ENCODE data around the gene PFN3.
"Not testable (repeated sequence)": the region's sequence is repeated elsewhere in the genome, so short reads cannot be mapped to it uniquely, and the experiment has no call there.

PFN3 gene

DNA sequence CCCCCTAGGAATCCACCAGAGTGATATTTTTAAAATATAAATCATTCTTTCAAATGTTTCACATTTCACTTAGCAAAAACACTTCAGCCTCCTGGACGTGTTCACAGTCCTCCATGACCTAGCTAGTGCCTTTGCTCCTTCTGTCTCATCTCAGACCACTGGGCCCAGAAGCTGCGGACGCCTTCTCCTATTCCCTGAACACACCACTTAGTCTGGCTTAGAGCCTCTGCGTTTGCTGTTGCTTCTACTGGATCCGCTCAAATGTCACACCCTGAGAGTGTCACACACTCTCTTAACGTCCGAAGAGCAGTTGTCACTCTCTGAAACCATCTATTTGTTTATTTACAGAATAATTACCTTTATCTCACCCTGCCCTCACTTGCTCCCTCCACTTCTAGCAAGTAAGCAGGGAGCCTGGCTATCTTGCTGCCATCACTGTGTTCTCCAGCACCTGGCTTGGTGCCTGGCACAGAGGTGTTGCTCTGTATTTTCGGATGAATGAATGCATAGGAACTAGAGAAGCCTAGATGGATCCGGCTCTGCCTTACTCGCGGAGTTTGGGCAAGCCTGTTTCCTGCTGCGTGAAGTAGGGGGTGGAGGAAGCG, 24.8 kb upstream of the PFN3 start:
- DNase-seq: no peak

DNA sequence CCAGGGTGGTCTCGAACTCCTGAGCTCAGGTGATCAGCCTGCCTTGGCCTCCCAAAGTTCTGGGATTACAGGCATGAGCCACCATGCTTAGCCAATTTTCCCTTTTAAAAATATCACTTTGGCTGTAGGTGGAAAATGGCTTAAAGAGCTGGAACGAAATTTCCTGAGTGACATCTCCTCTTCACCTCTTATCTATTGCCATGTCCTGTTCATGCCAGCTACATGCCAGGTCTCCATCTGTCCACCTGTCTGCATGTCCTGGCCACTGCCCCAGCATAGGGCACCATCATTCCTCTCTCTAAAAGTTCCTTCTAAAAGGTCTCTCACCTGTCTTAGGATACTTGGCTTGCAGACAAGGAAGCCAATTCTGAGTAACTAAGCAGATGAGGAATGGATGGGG, 23.2 kb upstream of the PFN3 start:
- no peak for DNase-seq

DNA sequence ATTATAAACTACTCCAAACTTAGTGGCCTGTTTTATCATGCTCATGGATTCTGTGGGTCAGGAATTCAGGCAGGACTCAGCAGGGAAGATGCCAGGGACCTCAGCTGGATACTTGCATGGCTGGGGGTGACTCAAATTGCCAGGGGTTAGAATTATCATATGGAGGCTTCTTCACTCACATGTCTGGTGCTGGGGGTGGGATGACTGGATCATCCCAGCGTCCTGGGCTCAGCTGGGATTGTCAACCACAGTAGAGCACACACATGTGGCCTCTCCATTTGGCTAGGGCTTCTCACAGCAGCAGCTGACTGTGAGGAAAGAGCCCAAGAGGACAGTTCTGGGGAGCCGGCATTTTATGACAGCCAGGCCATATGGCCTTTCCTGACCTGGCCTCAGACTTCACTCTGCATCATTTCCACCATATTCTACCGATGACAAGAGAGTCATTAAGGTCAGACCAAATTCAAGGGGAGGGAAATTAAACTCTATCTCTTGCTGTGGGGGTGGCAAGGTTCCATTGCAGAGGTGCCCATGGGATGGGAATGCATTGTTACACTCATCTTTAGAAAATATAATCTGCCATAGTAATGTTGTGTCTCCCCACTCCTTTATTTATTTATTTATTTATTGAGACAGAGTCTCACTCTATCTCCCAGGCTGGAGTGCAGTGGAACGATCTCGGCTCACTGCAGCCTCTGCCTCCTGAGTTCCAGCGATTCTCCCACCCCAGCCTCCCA, 20.8 kb upstream of the PFN3 start:
- DNase-seq: no peak

DNA sequence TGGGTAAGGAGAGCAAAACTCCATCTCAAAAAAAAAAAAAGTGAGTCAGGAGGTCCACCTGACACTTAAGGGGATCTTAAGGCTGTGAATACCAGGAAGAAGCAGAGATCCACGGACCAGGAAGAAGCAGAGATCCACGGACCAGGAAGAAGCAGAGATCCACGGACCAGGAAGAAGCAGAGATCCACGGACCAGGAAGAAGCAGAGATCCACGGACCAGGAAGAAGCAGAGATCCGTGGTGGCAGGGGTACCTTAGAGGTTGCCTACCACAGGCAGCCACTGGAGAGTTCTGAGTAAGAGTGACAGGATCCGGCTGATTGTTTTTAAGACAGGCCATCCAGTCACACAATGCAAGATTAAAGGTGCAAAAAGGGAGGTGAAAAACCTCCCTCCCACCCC, 20.0 kb upstream of the PFN3 start:
- DNase-seq: not testable (repeated sequence)

DNA sequence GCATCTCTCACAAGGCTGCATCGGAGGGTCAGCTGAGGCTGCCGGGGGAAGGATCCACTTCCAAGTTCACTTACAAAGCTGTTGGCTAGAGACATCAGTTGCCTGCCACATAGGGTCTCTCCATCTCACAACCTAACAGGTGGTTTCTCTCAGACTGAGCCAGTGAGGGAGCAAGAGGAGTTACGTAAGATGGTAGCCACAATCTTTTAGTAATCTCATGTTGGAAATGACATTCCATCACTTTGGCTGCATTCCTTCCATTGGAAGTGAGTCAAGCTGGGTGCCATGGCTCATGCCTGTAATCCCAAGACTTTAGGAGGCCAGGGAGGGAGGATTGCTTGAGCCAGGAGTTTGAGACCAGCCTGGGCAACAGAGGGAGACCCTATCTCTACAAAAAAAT, 18.6 kb upstream of the PFN3 start:
- DNase-seq: no peak

DNA sequence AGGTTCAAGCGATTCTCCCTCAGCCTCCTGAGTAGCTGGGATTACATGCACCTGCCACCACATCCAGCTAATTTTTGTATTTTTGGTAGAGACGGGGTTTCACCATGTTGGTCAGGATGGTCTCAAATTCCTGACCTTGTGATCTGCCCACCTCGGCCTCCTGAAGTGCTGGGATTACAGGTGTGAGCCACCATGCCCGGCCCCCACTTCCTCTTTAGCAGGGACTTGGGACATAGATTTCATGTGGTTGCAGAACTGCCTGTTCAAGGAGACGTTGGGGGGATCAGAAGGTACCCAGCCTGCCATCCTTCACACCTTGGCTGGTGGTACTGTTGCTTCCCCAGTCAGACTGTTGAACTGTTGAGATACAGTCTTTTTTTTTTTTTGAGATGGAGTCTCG, 16.6 kb upstream of the PFN3 start:
- not testable (repeated sequence) for DNase-seq

DNA sequence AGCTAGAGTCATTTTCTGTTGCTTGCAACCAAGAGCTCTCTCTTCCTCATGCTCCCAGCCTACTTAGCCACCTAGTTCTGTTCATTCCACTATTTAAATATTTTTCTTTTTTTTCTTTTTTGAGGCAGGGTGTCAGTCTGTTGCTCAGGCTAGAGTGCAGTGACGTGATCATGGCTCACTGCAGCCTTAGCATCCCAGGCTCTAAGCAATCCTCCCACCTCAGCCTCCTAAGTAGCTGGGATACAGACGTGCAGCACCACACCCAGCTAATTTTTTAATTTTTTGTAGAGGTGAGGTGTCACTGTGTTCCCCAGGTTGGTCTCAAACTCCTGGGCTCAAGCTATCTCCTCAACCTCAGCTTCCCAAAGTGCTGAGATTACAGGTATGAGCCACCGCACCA, 14.0 kb upstream of the PFN3 start:
- no peak for DNase-seq

DNA sequence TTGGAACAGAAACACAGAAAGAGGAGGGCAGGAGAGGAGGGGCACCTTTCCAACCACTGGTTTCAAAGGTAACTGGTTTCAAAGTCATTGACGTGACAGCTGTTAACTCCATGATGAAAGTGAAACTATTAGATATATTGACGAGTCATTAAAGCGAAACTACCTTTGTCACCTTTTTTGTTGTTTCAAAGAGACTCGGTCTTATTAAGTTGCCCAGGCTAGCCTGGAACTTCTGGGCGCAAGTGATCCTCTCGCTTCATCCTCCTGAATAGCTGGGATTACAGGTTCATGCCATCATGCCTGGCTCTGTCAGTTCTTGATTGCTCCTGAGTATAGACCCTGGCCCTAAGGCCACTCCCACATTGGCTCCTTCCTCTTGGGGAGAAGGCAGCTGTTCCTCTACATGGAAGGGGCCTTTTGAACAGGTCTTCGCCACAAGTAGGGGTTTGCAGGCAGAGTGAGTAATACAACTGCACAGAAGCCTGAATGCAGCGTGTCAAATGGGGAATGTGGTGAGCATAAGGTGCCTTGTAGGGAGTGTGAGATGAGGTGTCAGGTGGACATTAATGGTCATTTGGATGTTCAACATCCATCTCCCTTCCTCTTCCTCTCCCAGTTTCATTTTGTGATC, 12.3 kb upstream of the PFN3 start:
- DNase-seq: no peak

DNA sequence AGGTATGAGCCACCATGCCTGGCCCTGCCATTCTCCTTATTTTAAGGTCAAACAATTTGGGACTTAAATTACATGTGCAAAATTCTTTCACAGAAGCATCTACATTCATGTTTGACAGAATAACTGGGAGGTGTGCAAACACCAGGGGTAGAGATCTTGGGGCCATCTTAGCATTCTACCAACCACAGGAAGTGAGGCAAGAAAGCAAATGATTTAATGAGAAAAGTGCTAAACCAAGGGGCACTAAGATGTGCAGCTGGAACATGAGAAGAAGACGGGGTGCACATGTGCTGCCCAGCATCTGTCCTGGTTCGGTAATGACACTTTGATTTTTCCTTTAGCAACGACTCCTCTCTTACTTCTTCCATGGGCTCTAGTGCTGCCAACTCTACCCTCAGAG, 10.1 kb upstream of the PFN3 start:
- no peak for DNase-seq

DNA sequence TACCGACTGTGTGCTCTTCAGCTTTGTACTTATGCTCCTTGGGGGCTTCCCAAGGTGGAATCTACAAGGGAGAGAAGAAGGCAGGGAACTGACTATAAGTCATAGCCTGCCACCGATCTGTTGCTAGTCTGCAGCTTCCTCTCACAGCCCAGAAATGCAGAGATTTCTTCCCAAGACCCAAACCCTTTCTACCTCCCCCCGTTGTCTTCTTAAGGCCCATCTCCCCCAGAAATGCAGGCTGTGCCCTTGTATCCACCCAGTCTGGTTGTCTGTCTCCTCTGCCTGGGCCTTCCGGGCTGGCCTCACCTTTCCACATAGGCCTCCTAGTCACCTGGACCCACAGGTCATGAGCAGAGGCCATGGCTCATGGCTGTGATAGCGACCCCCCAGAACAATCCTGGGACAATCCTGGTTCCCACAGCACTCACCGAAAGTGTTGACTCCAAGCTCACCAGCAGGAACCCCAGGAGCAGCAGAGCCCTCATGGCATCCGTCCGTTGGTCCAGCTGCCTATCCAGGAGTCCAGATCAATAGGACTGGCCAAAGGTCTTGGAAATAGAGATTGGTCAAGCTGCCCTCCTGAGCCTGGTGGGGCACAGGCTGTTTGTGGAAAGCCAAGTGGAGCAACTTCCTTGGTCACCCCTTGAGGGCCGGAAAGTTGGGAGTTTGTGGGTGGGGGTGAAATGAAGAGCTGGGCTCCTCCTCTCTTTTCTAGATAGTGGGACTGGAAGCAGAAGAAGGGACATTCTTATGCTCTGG, 8.8 kb upstream of the PFN3 start, which contains the start of gene F12:
Gene F12 (minus strand): TSS at position 522 of the 759 bp plus-strand sequence. CDS start 37 bp downstream, at position 485.
- no peak for DNase-seq

DNA sequence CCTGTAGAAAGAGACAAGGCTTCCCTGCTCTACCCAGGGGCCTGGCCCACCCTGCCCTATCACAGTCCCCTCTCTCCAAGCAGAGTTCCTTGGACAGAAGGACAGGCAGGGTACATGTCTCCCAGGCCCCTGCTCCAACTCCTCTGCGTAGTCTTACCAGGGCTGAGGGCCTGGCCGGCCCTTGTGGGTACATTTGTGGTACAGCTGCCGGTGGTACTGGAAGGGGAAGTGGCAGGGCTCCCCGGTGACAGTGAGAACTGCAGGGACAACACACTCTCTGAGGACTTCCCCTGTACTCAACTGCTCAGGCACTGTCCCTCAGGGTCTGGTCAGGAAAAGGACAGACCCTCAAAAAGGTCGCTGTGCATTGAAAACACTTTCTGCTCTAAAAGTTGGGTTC, 5.3 kb upstream of the PFN3 start:
- DNase-seq: no peak

DNA sequence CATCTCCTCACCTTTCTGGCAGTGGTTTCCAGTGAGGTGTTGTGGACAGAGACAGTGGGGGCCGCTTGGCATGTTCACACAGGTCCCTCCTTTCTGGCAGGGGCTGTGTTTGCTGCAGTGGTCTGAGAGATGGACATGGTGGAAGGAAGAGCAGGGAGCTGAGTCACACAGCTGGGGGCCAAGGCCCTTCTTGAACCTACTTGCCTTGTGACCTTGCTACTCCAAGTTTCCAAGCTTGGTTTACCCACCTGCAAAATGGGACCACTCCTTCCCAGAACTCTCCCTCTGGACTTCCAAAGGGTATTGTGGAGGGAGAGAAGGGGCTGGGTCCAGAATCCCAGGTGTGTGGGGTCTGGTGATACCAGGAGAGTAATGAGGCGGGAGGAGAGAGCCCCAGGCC, 4.9 kb upstream of the PFN3 start:
- no peak for DNase-seq

DNA sequence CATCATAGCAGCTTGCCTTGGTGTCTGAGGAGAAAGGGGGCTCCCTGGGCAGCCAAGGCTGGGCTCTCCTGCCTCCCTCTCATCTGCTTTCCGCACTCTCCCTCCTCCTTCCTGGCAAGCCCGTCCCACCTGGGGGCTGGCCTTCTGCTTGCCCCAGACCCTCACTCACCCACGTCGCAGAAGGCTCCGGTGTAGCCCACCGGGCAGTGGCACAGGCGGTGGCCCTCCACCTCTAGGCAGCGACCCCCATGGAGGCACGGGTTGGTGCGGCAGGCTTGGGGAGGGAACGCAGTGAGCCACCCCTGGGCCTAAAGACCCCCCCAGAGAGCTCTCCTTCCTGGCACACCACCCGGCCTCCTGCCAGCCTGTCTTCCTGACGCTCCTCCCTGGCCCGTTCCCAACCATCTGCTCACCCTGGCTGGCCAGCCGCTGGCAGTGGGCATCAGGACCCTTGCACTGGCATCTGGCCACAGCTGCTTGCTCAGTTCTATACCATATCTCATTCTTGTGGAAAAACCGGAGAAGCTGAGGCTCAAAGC, 4.2 kb upstream of the PFN3 start:
- DNase-seq: peak; percentile 22

DNA sequence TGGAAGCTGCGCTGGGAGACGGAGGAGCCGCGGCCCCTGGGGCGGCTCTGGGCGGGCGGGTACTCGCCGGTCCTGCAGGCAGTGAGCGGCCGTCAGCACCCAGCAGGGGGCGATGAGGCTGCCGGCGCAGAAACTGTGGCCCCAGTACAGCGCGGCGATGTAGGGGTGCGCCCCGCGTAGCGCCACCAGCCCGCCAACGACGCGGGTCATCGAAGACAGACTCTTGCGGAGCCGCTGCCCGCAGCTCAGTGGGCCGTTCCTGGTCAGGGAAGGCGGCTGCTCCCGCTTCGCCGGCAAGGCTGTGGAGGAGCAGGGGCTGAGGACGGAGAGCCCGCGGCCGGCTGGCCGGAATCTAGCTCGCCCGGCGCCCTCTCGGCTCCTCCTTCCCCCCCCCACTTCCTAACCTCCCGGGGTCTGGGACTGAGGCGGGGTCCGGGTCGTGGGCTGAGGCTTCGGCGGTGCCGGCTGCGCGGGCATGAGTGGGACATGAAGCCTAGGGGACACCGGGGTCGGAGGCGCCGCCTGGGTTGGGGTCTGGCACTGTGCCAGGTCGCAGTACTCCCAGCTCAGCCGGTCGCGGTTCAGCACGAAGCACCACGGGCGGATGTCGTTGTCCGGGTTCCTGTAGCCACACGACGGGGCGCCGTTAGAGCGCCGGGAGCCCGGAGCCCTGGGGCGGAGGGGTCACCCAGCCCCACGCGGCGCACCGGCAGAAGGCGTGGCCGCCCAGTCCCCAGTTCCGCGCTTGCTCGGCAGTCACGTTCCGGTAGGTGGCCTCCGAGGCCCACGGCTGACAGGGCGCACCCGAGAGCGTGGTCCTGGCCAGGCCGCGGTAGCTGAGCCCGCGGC, 3.6 kb upstream of the PFN3 start:
- DNase-seq: peak; percentile 25

DNA sequence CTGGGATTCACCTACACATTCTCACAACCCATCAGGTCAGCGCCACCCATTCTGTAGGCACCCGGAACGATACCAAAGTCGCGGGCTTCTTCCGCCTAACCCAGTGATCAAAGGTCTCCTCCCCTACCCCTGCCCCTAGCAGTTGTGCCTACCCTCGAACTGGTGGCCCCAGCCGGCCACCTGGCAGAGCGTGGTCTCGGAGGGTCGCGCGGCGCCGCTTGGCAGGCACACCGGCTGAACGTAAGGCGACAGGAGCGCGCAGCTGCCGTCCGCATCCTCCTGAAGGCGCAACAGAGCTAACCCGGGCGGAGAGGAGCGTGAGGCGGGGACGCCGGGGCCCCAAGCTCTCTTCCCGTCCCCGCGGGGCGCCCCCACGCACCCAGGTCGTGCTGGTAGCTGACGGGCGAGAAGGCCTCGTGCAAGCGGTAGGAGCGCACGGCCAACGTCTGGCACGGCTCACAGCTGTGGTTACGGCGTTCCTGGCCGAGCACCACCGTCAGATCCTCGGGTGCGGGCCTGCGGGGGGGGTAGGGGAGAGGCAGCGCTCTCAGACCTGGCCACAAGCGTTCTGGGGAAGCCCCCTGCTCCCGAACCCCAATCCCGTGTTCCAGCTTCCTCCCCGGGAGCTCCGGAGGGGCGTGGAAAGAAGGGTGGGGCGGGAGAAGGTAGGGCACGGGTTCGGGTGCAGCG, 2.8 kb upstream of the PFN3 start:
- no peak for DNase-seq

DNA sequence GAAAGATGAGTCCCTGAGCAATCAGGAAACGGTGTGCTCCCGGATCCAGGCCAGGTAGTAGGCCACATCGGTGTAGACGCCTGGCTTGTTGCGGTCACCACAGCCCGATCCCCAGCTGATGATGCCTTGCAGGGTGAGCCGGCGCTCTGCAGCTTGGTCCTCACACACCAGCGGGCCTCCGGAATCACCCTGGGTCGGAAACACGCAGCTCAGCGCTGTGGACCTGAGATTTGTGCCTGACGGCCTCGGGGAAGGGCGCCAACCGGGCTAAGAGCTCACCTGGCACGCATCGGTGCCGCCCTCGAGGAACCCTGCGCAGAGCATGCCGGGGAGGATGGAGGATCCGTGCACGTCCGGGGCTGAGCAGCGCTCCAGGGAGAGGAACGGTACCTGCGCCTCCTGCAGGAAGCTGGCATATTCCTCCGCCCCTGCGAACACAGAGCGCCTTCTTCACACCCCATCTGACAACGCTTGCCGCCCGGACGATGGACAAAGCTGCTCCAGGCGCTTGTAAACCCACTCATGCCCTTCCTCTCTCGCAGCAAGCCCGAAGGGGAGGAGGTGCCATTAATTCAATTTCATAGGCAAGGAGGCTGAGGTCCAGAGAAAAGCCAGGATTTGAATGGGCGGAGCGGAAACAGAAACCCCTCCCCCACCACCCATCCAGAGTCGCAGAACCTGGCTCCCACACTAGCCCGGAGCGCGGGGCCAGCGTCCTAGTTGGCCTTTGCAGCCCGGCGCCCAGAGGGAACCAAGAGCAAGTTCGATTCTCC, 2.0 kb upstream of the PFN3 start:
- peak; percentile 35 for DNase-seq

DNA sequence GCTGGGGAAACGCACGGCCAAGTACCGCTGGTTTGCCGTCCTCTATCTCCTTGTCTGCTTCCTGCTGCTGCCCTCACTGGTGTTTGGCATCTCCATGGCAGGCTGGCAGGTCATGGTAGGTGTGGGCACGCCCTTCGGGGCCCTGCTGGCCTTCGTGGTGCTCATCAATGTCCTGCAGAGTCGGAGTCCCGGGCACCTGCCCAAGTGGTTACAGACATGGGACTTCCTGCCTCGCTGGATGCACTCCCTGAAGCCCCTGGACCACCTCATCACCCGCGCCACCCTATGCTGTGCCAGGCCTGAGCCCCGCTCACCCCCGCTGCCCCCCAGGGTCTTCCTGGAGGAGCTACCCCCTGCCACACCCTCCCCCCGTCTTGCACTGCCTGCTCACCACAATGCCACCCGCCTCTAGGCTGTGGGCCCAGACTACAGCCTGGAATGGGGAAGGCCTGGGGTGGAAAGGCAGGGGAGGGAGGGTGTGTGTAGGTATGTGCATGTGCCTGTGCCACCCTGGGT, 2.5 kb downstream of the PFN3 start:
- DNase-seq: no peak

DNA sequence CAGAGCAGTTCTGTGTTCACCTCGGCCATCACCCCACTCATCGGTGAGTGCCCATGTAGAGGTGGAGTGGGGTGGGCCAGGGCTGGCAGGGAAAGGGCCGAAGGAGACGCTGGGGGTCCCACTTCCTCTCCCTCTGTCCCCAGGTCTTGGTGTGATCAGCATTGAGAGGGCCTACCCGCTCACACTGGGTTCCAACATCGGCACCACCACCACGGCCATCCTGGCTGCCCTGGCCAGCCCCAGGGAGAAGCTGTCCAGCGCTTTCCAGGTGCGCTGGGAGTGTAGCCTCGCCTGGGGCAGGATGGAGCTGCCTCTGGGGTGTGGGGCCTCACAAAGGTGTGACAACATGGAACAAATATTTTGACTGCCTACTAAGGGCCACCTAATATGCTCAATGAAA, 3.7 kb downstream of the PFN3 start:
- no peak for DNase-seq

DNA sequence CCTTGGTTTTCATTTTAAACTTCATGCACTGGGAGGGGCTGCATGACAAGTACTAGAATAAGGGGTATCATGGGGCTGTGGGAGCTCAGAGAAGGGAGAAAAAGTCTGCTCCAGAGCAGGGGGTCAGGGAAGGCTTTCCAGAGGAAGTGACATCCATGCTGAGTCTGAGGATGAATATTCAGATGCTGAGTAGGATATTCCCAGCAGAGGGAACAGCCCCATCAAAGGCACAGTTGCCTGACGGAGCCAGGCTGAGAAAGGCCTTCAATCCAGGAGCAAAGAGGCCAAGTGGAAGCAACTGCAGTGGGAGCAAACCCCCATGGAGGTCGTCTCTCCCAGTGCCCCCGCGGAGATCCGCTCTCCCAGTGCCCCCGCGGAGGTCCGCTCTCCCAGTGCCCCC, 4.4 kb downstream of the PFN3 start:
- DNase-seq: no peak

DNA sequence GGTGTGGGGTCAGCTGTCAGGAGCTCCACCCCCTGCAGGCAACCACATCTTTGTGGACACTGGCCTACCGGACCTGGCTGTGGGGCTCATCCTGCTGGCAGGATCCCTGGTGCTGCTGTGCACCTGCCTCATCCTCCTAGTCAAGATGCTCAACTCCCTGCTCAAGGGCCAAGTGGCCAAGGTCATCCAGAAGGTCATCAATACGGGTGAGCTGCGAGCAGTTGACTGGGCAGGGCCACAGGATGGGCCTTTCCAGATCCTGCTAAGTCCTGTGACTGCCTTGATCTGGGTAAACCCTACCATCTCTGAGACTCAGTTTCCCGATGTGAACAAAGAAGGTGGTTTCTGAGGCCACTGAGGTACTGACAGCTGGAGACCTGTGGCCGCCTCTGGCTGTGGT, 6.5 kb downstream of the PFN3 start:
- no peak for DNase-seq
